ENCODE results near the gene ADAMTS17.

The ADAMTS17 gene

DNA sequence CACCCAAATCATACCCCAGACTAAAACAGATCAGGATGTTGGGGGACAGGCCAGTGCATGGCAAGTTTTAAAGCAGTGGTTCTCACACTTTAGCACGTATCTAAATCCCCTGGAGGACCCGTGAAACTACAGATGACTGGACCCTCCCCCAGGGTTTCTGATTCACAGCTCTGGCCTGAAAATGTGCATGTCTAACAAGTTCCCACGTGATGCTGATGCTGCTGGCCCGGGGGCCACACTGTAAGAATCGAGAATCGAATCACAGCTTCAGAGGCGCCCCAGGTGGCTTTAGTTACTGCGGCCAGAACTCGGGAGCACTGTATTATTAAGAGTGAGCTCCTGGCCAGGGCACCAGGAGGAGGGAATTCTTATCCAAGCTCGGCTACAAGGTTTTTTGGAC, 11.6 kb downstream of the ADAMTS17 start:
- TF ChIP-seq TAF1 (IDR thresholded peaks at IDR 0.05; ENCODE audit: borderline replicate concordance, low read depth, low read length) (no peak), POLR2A (IDR thresholded peaks at IDR 0.05; ENCODE audit: low read depth, low read length) (no peak), POLR2AphosphoS5 (IDR thresholded peaks at IDR 0.05; ENCODE audit: low read depth, low read length) (no peak)
- FAIRE-seq (no peak), DNase-seq (ENCODE audit: insufficient read length) (no peak)

DNA sequence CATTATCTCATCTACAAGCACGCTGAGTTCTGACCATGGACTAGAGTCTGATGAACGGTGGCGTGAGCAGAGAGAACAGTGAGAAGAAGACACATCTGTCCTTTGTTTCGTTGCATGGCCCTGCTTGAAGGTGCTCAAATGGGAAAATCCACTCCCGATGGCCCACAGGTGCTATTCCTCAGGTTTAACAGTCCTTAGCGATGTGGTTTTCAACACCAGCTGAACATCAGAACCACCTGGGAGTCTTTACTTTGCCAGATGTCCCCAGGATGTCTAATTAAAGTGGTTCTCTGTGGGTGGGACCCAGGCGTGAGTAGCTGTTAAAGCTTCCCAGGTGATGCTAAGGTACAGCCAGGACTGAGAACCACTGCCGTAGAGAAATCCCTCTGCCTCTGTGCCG, 13.0 kb downstream of the ADAMTS17 start:
- TF ChIP-seq POLR2AphosphoS5 (IDR thresholded peaks at IDR 0.05; ENCODE audit: low read depth, low read length) (no peak), POLR2A (IDR thresholded peaks at IDR 0.05; ENCODE audit: low read depth, low read length) (no peak), TAF1 (IDR thresholded peaks at IDR 0.05; ENCODE audit: borderline replicate concordance, low read depth, low read length) (no peak)
- no peak for DNase-seq (ENCODE audit: insufficient read length)
- FAIRE-seq, result no peak

- DNase-seq (ENCODE audit: insufficient read length) (no peak), FAIRE-seq (no peak)
- no peak for TF ChIP-seq POLR2A (IDR thresholded peaks at IDR 0.05; ENCODE audit: low read depth, low read length)
- no peak for TF ChIP-seq POLR2AphosphoS5 (IDR thresholded peaks at IDR 0.05; ENCODE audit: low read depth, low read length)
- no peak for TF ChIP-seq TAF1 (IDR thresholded peaks at IDR 0.05; ENCODE audit: borderline replicate concordance, low read depth, low read length)
These were observed 22.9 kb downstream of the ADAMTS17 start for GRCh38 chr15:100318880-100319279.

DNA sequence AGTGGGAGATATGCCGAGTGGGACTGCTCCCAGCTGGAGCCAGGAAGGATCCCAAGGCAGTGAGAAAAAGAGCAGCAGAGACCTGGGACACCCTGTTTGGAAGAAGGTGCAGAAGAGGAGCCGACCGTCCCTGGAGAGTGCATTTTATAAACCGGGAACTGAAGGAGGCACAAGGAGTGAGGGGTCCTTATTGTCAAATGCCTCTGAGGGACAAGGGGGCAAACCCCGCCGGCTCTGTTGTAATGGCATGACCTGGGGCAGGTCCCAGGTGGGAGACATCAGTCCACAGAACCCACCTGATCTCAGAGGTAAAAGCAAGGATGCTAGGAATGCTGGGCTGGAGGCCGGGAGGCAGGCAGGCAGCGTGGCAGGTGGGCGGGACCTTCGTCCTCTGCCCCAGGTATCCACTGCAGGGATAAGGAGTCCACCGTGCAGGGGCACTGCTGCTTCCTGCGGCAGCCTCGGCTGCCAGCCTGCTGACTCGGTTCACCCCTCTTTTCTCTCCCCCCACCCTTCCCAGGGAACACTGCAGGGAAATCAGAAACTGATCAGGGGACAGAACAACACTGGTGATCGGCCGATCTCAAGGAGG, 26.9 kb downstream of the ADAMTS17 start:
- no peak for FAIRE-seq

DNA sequence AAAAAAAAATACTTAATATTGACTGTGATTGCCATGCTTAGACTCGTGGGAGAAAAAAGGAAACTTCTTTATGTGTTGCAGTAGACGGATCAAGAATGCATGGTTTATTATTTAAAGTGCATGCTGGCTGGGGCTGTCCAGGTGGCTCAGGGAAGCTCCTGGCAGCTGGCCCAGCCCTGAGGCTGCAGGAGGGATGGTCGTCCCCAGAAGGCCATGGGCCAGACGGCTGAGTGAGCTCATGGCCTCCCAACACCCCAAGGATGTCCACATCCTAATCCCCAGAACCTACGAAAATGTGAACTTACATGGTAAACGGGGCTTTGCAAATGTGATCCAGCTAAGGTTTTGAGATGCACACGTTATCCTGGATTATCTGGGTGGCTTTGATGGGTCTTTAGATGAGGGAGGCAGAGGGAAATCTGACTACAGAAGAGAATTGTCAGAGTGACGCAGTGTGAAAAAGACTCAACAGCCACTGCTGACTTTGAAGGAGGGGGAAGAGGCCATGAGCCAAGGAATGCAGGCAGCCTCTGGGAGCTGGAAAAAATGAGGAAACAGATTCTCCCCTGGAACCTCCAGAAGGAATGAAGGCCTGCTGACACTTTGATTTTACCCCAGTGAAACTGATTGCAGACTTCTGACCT, 29.8 kb downstream of the ADAMTS17 start:
- no peak for DNase-seq (ENCODE audit: insufficient read length)
- no peak for TF ChIP-seq POLR2AphosphoS5 (IDR thresholded peaks at IDR 0.05; ENCODE audit: low read depth, low read length)
- TF ChIP-seq TAF1 (IDR thresholded peaks at IDR 0.05; ENCODE audit: borderline replicate concordance, low read depth, low read length), result no peak
- no peak for TF ChIP-seq POLR2A (IDR thresholded peaks at IDR 0.05; ENCODE audit: low read depth, low read length)
- FAIRE-seq, result no peak

More for the DNA sequence above, 26.9 kb downstream of the ADAMTS17 start:
- DNase-seq (ENCODE audit: insufficient read length), result no peak
- TF ChIP-seq POLR2A (IDR thresholded peaks at IDR 0.05; ENCODE audit: low read depth, low read length) (no peak), POLR2AphosphoS5 (IDR thresholded peaks at IDR 0.05; ENCODE audit: low read depth, low read length) (no peak), TAF1 (IDR thresholded peaks at IDR 0.05; ENCODE audit: borderline replicate concordance, low read depth, low read length) (no peak)

DNA sequence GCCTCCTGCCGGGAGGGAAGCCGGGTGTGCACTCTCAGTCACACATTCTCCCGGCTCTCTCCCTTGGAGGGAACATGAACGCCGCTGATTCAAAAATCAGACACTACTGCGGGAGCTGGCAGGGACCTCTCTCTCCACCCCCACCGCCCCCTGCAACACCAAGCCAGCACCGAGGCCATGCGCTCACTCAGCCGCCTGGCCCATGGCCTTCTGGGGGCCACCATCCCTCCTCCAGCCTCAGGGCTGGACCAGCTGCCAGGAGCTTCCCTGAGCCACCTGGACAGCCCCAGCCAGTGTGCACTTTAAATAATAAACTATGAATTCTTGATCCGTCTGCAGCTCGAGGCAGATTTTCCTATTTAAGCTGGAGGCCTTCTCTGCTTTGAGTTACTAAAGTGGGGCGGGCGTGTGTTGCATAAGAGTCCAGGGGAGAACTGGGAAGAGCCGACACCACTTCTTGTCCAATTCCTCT, 30.6 kb downstream of the ADAMTS17 start:
- FAIRE-seq, result no peak
- TF ChIP-seq POLR2AphosphoS5 (IDR thresholded peaks at IDR 0.05; ENCODE audit: low read depth, low read length) (no peak), TAF1 (IDR thresholded peaks at IDR 0.05; ENCODE audit: borderline replicate concordance, low read depth, low read length) (no peak), POLR2A (IDR thresholded peaks at IDR 0.05; ENCODE audit: low read depth, low read length) (no peak)
- no peak for DNase-seq (ENCODE audit: insufficient read length)

GRCh38 chr15:100310513-100311153, 31.1 kb downstream of the ADAMTS17 start:
- TF ChIP-seq TAF1 (IDR thresholded peaks at IDR 0.05; ENCODE audit: borderline replicate concordance, low read depth, low read length) (no peak), POLR2A (IDR thresholded peaks at IDR 0.05; ENCODE audit: low read depth, low read length) (no peak), POLR2AphosphoS5 (IDR thresholded peaks at IDR 0.05; ENCODE audit: low read depth, low read length) (no peak)
- no peak for FAIRE-seq

GRCh38 chr15:100310041-100310405, 31.8 kb downstream of the ADAMTS17 start:
- DNase-seq (ENCODE audit: insufficient read length), result no peak
- TF ChIP-seq TAF1 (IDR thresholded peaks at IDR 0.05; ENCODE audit: borderline replicate concordance, low read depth, low read length) (no peak), POLR2A (IDR thresholded peaks at IDR 0.05; ENCODE audit: low read depth, low read length) (no peak), POLR2AphosphoS5 (IDR thresholded peaks at IDR 0.05; ENCODE audit: low read depth, low read length) (no peak)
- FAIRE-seq, result no peak

More at GRCh38 chr15:100310513-100311153, 31.1 kb downstream of the ADAMTS17 start:
- no peak for DNase-seq (ENCODE audit: insufficient read length)

GRCh38 chr15:100309109-100310040, 32.4 kb downstream of the ADAMTS17 start:
- no peak for TF ChIP-seq POLR2A (IDR thresholded peaks at IDR 0.05; ENCODE audit: low read depth, low read length)
- FAIRE-seq (no peak), DNase-seq (ENCODE audit: insufficient read length) (no peak)

- FAIRE-seq (no peak), DNase-seq (ENCODE audit: insufficient read length) (no peak)
- no peak for TF ChIP-seq TAF1 (IDR thresholded peaks at IDR 0.05; ENCODE audit: borderline replicate concordance, low read depth, low read length)
- TF ChIP-seq POLR2A (IDR thresholded peaks at IDR 0.05; ENCODE audit: low read depth, low read length), result no peak
- TF ChIP-seq POLR2AphosphoS5 (IDR thresholded peaks at IDR 0.05; ENCODE audit: low read depth, low read length), result no peak
These were observed 33.2 kb downstream of the ADAMTS17 start for GRCh38 chr15:100308608-100309007.

- TF ChIP-seq POLR2A (IDR thresholded peaks at IDR 0.05; ENCODE audit: low read depth, low read length) (no peak), POLR2AphosphoS5 (IDR thresholded peaks at IDR 0.05; ENCODE audit: low read depth, low read length) (no peak), TAF1 (IDR thresholded peaks at IDR 0.05; ENCODE audit: borderline replicate concordance, low read depth, low read length) (no peak)
- DNase-seq (ENCODE audit: insufficient read length) (no peak), FAIRE-seq (no peak)
These were observed 33.6 kb downstream of the ADAMTS17 start for GRCh38 chr15:100308213-100308600.
